Activated CD4-positive, alpha-beta memory T cell treated with anti-CD3 and anti-CD28 coated beads for 36 hours (primary cell): ENCODE results near the gene BEX4. TPM values are rescaled to one million over a fixed set of nuclear protein-coding genes. Genes with fewer than 3 reads are reported as not detected.
"Not testable (repeated sequence)": the region's sequence is repeated elsewhere in the genome, so short reads cannot be mapped to it uniquely, and the experiment has no call there.

Source experiments
- CTCF ChIA-PET: fragments of 350-600 bp; sonication (Branson Sonifier 250); formaldehyde crosslinking; loops from one replicate; lab custom pipeline; 2021; ENCODE audit warnings: antibody characterized with exemption, inconsistent platforms; lab: Charles Lee
- POLR2A ChIA-PET: fragments of 350-600 bp; sonication (Branson Sonifier 250); formaldehyde crosslinking; loops from one replicate; lab custom pipeline; 2021; ENCODE audit warnings: antibody characterized with exemption; lab: Charles Lee
- DNase-seq: peaks from one replicate; pipeline ENCODE4 v3.0.0-alpha.2; 2020
- H3K27ac Mint-ChIP-seq: one replicate; pipeline ENCODE4 v1.8.0; 2021; ENCODE audit warnings: mixed read lengths
- H3K27me3 Mint-ChIP-seq: one replicate; pipeline ENCODE4 v1.8.0; 2021; ENCODE audit warnings: mixed read lengths
- H3K36me3 Mint-ChIP-seq: one replicate; pipeline ENCODE4 v1.8.0; 2021; ENCODE audit warnings: mixed read lengths
- H3K4me1 Mint-ChIP-seq: one replicate; pipeline ENCODE4 v1.8.0; 2021; ENCODE audit warnings: low read depth, mixed read lengths
- H3K4me3 Mint-ChIP-seq: one replicate; pipeline ENCODE4 v1.8.0; 2021; ENCODE audit warnings: mild to moderate bottlenecking, mixed read lengths
- H3K9me3 Mint-ChIP-seq: one replicate; pipeline ENCODE4 v1.8.0; 2021; ENCODE audit warnings: mixed read lengths
- intact Hi-C: fragments of 100-400 bp; cut with micrococcal nuclease; formaldehyde crosslinking; loops from one replicate; pipeline ENCODE4 v1.15.1; 2023
- total RNA-seq, 2 experiments: library from RNA; stranded (reverse); gene quantifications; one replicate each; pipeline ENCODE4 v1.2.3, GENCODE V29; 2021

The BEX4 gene
- total RNA-seq, 2 experiments from 2014 or later: 8.0 to 11.5 TPM

- Mint-ChIP-seq H3K4me1 (peaks cover 4% of the 10 kb centered on the region), H3K9me3 (no peaks in the 10 kb centered on the region), H3K27ac (no peak overlapping the region), H3K4me3 (no peak overlapping the region), H3K36me3 (no peaks in the 10 kb centered on the region), H3K27me3 (no peaks in the 10 kb centered on the region)
- DNase-seq: peak; percentile 46
- CTCF ChIA-PET: interaction anchor here (0.8 to 3.0 kb wide), 9 partner anchors 13 to 279 kb away, joined by 3 to 34 read pairs (median 5); no protein-coding TSS in a partner anchor
- POLR2A ChIA-PET: no interaction called here
- intact Hi-C loops: loop anchor here (1.0 to 10.0 kb wide), 3 partner anchors 37 to 253 kb away; partner anchors contain the start of gene BEX2
These were observed 3.7 kb upstream of the BEX4 start for GRCh38 chrX:103211012-103211715.

DNA sequence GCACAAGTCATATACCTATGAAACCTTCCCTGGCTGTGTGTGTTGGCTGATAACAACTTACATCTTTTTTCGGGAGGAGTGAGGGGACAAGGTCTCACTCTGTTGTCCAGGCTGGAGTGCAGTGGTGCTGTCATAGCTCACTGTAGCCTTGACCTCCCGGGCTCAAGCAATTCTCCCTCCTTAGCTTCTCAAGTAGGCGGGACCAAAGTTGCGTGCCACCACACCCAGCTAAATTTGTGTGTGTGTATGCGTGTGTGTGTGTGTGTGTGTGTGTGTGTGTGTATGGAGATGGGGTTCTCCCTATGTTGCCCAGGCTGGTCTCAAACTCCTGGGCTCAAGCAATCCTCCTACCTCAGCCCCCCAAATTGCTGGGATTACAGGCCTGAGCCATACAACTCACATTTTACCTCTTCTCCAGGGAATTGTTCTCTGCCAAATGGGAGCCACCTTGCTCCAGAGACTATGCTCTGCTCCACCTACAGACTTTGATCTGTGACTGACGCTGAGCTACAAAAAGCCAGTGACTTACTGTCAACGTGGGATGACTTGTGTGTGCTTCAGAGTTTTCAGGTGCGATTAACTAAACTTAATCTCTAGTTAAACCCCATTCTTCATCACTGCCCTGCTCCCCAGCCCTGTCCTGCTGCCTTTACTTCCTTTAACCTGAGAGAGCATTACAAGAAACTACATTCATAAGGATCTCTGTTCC lies 2.0 kb upstream of the BEX4 start:
- ChIA-PET CTCF (interaction anchor here (0.9 to 2.1 kb wide), 2 partner anchors 19 to 277 kb away, joined by 4 to 10 read pairs; no protein-coding TSS in a partner anchor), POLR2A (interaction anchor here (0.6 kb wide), 1 partner anchor 95 kb away, joined by 3 read pairs; no protein-coding TSS in a partner anchor)
- H3K9me3 Mint-ChIP-seq: no peaks in the 10 kb centered on the region
- H3K27me3 Mint-ChIP-seq: no peaks in the 10 kb centered on the region
- no peak for DNase-seq
- H3K27ac Mint-ChIP-seq: no peak overlapping the region
- H3K36me3 Mint-ChIP-seq: no peaks in the 10 kb centered on the region
- no peak overlapping the region for H3K4me3 Mint-ChIP-seq
- H3K4me1 Mint-ChIP-seq: peaks cover 4% of the 10 kb centered on the region
- intact Hi-C loops: loop anchor here (10.0 kb wide), 1 partner anchor 102 kb away; the partner anchor contains the start of gene BEX2

DNA sequence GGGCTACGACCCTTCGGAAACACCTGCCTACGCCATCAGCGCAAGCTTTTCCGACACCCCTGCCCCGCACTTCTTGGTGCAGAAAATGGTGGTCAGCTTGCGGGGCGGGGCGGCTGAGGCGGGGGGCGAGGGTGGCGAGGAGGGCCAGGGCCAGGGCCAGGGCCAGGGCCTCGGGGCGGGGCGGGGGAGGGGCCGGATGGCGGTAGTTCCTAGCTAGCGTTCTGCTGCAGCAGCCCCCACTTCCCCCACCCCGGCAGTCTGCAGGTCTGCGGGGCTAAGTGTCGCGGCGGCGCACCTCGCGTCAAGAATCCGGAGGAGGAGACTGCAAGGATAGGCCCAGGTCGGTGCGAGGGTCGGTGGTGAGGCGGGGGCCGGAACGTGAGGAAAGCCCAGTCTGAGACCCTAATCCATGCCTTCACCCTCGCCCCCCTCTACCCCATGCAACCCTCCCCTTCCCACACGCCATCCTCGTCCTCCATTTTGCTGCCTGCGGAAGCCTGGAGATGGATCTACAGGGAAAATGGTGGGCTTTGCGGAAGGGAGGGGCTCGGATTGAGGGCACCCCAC lies 600 bp downstream of the BEX4 start:
- Mint-ChIP-seq H3K9me3 (no peaks in the 10 kb centered on the region), H3K4me3 (peak overlapping the region; percentile 67), H3K27me3 (no peaks in the 10 kb centered on the region), H3K4me1 (peaks cover 4% of the 10 kb centered on the region), H3K36me3 (no peaks in the 10 kb centered on the region), H3K27ac (no peak overlapping the region)
- intact Hi-C loops: loop anchor here (1.0 to 10.0 kb wide), 3 partner anchors 40 to 249 kb away; partner anchors contain the start of genes BEX2 and TCEAL8
- ChIA-PET POLR2A (no interaction called here), CTCF (no interaction called here)
- DNase-seq: peak; percentile 25

GRCh38 chrX:103220511-103221323 lies 5.8 kb downstream of the BEX4 start:
- Mint-ChIP-seq H3K4me1 (no peaks in the 10 kb centered on the region), H3K36me3 (no peaks in the 10 kb centered on the region), H3K4me3 (no peak overlapping the region), H3K27me3 (no peaks in the 10 kb centered on the region), H3K9me3 (no peaks in the 10 kb centered on the region), H3K27ac (no peak overlapping the region)
- POLR2A ChIA-PET: no interaction called here
- intact Hi-C loops: no loop called here
- CTCF ChIA-PET: no interaction called here
- DNase-seq: no peak

DNA sequence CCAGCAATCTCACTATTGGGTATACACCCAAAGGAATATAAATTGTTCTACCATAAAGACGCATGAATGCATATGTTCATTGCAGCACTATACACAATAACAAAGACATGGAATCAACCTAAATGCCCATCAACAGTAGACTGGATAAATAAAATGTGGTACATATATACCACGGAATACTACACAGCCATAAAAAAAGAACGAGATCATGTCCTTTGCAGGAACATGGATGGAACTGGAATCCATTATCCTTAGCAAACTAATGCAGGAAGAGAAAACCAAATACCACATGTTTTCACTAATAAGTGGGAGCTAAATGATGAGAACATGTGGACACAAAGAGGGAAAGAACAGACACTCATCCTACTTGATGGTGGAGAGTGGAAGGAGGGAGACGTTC lies 11.0 kb downstream of the BEX4 start:
- DNase-seq, H3K27ac Mint-ChIP-seq, POLR2A ChIA-PET, H3K9me3 Mint-ChIP-seq, H3K36me3 Mint-ChIP-seq, H3K4me3 Mint-ChIP-seq, intact Hi-C loops, CTCF ChIA-PET, H3K4me1 Mint-ChIP-seq, H3K27me3 Mint-ChIP-seq: not testable (repeated sequence)

DNA sequence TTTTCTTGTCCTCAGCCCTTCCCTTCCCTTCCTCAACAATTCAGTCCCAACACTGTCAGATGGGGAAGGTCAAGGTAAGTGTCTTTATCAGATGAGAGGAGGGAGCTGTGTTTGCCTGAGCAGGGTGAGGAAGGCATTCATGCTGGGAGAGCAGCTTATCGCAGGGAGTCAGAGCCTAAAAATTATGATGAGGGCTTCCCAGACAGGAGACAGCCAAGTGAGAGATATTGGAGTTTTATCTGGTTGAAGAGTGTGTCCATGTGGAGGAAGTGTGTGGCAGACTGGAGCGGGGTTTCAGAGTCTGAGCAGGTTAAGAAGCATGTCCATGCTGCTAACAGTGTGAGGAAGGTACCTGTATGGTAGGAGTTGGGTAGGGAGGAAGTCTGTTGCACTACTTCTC lies 18.4 kb downstream of the BEX4 start:
- Mint-ChIP-seq H3K36me3 (no peaks in the 10 kb centered on the region), H3K4me1 (no peaks in the 10 kb centered on the region), H3K27me3 (peaks cover 2% of the 10 kb centered on the region), H3K9me3 (no peaks in the 10 kb centered on the region), H3K4me3 (no peak overlapping the region), H3K27ac (no peak overlapping the region)
- DNase-seq: no peak
- ChIA-PET POLR2A (no interaction called here), CTCF (no interaction called here)
- intact Hi-C loops: no loop called here

- no peaks in the 10 kb centered on the region for H3K36me3 Mint-ChIP-seq
- H3K27me3 Mint-ChIP-seq: no peaks in the 10 kb centered on the region
- DNase-seq: no peak
- no peak overlapping the region for H3K4me3 Mint-ChIP-seq
- intact Hi-C loops: no loop called here
- ChIA-PET CTCF (no interaction called here), POLR2A (no interaction called here)
- no peak overlapping the region for H3K27ac Mint-ChIP-seq
- no peaks in the 10 kb centered on the region for H3K9me3 Mint-ChIP-seq
- H3K4me1 Mint-ChIP-seq: no peaks in the 10 kb centered on the region
These were observed 20.0 kb downstream of the BEX4 start for GRCh38 chrX:103234869-103235268.

DNA sequence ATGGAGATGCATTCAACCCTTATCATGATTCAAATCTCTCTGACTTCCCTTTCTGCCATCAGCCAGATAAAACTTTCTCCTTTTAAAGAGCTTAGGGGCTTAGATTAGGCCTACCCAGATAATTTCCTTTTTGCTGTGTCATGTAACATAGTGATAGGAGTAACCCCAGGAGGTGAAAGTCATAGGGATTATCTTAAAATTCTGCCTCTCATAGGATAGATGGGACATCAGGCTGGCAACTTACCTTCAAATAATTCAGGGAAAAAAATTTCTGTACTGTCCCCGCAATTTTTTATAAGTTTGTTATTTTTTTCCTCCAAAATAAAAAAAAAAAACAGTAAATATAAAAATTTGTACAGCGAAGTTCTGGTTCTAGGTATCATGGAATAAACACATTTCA lies 20.7 kb downstream of the BEX4 start:
- CTCF ChIA-PET, POLR2A ChIA-PET, intact Hi-C loops, H3K27ac Mint-ChIP-seq, H3K27me3 Mint-ChIP-seq, H3K9me3 Mint-ChIP-seq, H3K4me3 Mint-ChIP-seq, H3K36me3 Mint-ChIP-seq, DNase-seq, H3K4me1 Mint-ChIP-seq: not testable (repeated sequence)

DNA sequence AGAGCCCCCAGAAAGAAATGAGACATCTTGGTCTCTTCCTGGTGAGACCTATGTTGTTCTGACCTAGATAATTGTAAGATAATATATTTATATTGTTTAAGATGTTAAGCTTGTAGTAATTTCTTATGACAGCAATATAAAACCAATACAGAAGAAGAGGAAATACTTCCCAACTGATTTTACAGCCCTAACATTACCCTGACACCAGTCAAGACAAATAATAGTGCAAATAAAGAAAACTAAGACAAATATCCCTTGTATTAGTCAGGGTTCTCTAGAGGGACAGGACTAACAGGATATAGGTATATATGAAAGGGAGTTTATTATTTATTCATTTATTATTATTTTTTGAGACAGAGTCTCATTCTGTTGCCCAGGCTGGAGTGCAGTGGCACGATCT lies 21.4 kb downstream of the BEX4 start:
- intact Hi-C loops: no loop called here
- no peak overlapping the region for H3K27ac Mint-ChIP-seq
- no peaks in the 10 kb centered on the region for H3K36me3 Mint-ChIP-seq
- ChIA-PET POLR2A (no interaction called here), CTCF (no interaction called here)
- H3K4me3 Mint-ChIP-seq: no peak overlapping the region
- no peak for DNase-seq
- H3K4me1 Mint-ChIP-seq: no peaks in the 10 kb centered on the region
- no peaks in the 10 kb centered on the region for H3K27me3 Mint-ChIP-seq
- no peaks in the 10 kb centered on the region for H3K9me3 Mint-ChIP-seq

DNA sequence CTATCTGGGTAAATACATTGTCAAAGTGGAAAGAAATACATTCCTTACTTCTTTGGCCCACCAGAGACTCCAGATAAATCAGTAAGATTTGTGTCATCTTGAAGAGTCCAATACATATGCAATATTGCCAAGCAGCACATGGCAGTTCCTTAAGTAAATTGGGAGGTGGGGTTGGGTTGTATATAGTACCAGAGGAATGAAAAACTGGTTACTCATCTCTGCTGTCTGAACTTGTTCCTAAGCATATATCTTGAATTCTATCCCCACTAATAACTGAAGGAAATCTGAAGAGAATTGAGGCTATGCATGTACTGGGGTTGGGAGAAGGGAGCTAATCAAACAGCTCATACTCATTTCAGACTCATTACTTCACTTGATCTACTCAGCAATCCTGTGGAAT lies 25.2 kb downstream of the BEX4 start:
- POLR2A ChIA-PET: no interaction called here
- H3K4me3 Mint-ChIP-seq: no peak overlapping the region
- H3K27ac Mint-ChIP-seq: no peak overlapping the region
- CTCF ChIA-PET: no interaction called here
- intact Hi-C loops: no loop called here
- no peaks in the 10 kb centered on the region for H3K36me3 Mint-ChIP-seq
- H3K4me1 Mint-ChIP-seq: no peaks in the 10 kb centered on the region
- DNase-seq: no peak
- no peaks in the 10 kb centered on the region for H3K27me3 Mint-ChIP-seq
- H3K9me3 Mint-ChIP-seq: no peaks in the 10 kb centered on the region

DNA sequence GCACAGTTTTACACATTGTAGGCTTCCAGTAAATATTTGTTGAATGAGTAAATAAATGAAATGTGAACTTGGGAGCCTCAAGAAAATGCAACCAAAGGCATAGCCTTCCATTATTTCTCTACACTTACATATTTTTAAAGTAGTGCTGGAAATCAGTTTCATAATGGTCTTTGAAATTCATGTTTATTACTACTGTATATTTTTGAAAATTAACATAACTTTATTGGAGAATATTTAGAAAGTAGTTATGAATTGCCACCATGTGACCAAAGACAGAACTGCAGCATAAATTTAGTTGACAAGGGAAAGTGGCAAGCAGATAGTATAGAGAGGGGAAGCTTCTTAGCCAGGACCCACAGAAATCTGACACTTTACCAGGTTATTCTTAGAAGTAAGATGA lies 33.6 kb downstream of the BEX4 start:
- no peaks in the 10 kb centered on the region for H3K9me3 Mint-ChIP-seq
- no peak overlapping the region for H3K4me3 Mint-ChIP-seq
- H3K27me3 Mint-ChIP-seq: no peaks in the 10 kb centered on the region
- peaks cover under 1% of the 10 kb centered on the region for H3K36me3 Mint-ChIP-seq
- no peak for DNase-seq
- intact Hi-C loops: loop anchor here (1.0 kb wide), 1 partner anchor 37 kb away; no protein-coding TSS in a partner anchor
- H3K4me1 Mint-ChIP-seq: peaks cover 4% of the 10 kb centered on the region
- no peak overlapping the region for H3K27ac Mint-ChIP-seq
- ChIA-PET POLR2A (no interaction called here), CTCF (interaction anchor here (1.3 kb wide), 1 partner anchor 38 kb away, joined by 5 read pairs; no protein-coding TSS in a partner anchor)
